HFF-Myc (cell line): Measurements from ENCODE around the gene NUDCD3.

Source experiments
- DNase-seq: peaks from one replicate; pipeline ENCODE4 v3.0.0-alpha.2; 2011; ENCODE audit warnings: low read depth; ENCODE audit errors: extremely low read depth
- H3K4me3 ChIP-seq: replicated peaks from 2 replicates; pipeline ENCODE4 v1.5.1; 2011; ENCODE audit warnings: low read depth, mild to moderate bottlenecking, control low read depth, low read length
- CTCF ChIP-seq: IDR thresholded peaks from 2 replicates; pipeline ENCODE4 v1.5.1; 2012; ENCODE audit warnings: mild to moderate bottlenecking, low read depth, low read length, control low read depth; ENCODE audit errors: missing control alignments

The NUDCD3 gene

GRCh38 chr7:44490351-44491200 lies at the start of gene NUDCD3:
NUDCD3 (minus strand) TSS chr7:44490658; CDS start chr7:44490600, 58 bp downstream.
- H3K4me3 ChIP-seq, result peak within 1 kb of the TSS; percentile 77
- TF ChIP-seq CTCF, result no peak
- DNase-seq, result peak; percentile 57

GRCh38 chr7:44539669-44540506 lies 49.4 kb upstream of the NUDCD3 start:
- no peak for DNase-seq
- no peak overlapping the region for H3K4me3 ChIP-seq
- TF ChIP-seq CTCF, result no peak

- no peak for DNase-seq
- TF ChIP-seq CTCF, result no peak
- H3K4me3 ChIP-seq, result no peak overlapping the region
Observed at GRCh38 chr7:44538798-44539668, 48.6 kb upstream of the NUDCD3 start.

GRCh38 chr7:44538093-44538797 lies 47.8 kb upstream of the NUDCD3 start:
- no peak overlapping the region for H3K4me3 ChIP-seq
- TF ChIP-seq CTCF, result no peak
- DNase-seq, result no peak

- TF ChIP-seq CTCF, result no peak
- no peak overlapping the region for H3K4me3 ChIP-seq
- DNase-seq, result no peak
Observed at GRCh38 chr7:44537442-44537841, 47.0 kb upstream of the NUDCD3 start.

GRCh38 chr7:44536090-44536489 lies 45.6 kb upstream of the NUDCD3 start:
- no peak for TF ChIP-seq CTCF
- H3K4me3 ChIP-seq, result no peak overlapping the region
- DNase-seq, result no peak
